Esophagus (tissue), 2 donors: Measurements from ENCODE around the gene PAPPA2. TPM values are rescaled to one million over a fixed set of nuclear protein-coding genes. Genes with fewer than 3 reads are reported as not detected.

Source experiments
- H3K27ac ChIP-seq, 2 donors: one replicate each; pipeline ENCODE4 v1.5.1; 2013; ENCODE audit warnings: low read depth in 2 of 2, mild to moderate bottlenecking in 2 of 2, inconsistent platforms in 1 of 2, low read length in 1 of 2, moderate library complexity in 1 of 2
- H3K27me3 ChIP-seq, 2 donors: one replicate each; pipeline ENCODE4 v1.6.1; 2013; ENCODE audit warnings: low read length in 2 of 2, control low read depth in 1 of 2, mild to moderate bottlenecking in 1 of 2; ENCODE audit not compliant: insufficient read depth in 2 of 2, control insufficient read depth in 1 of 2
- H3K36me3 ChIP-seq, 2 donors: one replicate each; pipeline ENCODE4 v1.6.1; 2013; ENCODE audit warnings: low read length in 1 of 2; ENCODE audit not compliant: control insufficient read depth in 2 of 2, insufficient read depth in 2 of 2
- H3K4me1 ChIP-seq, 2 donors: one replicate each; pipeline ENCODE4 v1.6.1; 2013; ENCODE audit warnings: low read length in 1 of 2; ENCODE audit not compliant: control insufficient read depth in 2 of 2, insufficient read depth in 2 of 2
- H3K4me3 ChIP-seq, 2 donors: one replicate each; pipeline ENCODE4 v1.5.1; 2013; ENCODE audit warnings: low read length in 2 of 2, mild to moderate bottlenecking in 2 of 2, low read depth in 1 of 2, moderate library complexity in 1 of 2
- H3K9me3 ChIP-seq, 2 donors: one replicate each; pipeline ENCODE4 v1.6.1; 2013; ENCODE audit warnings: mild to moderate bottlenecking in 2 of 2, low read depth in 1 of 2, low read length in 1 of 2, moderate library complexity in 1 of 2; ENCODE audit not compliant: control insufficient read depth in 2 of 2, insufficient read depth in 1 of 2
- WGBS, 2 donors: extraction: QIAGEN DNeasy Blood & Tissue Kit; methylation state at CpG; one replicate each; pipeline ENCODE4 v1.1.7; 2013; 5-methylcytosine and 5-hydroxymethylcytosine counted together
- polyA plus RNA-seq, 2 donors: library from polyadenylated mRNA; stranded (reverse); fragments of 200-250 nt; gene quantifications; one replicate each; pipeline ENCODE4 v1.2.3, GENCODE V29; 2013
- donor health status: healthy with polysubstance abuse.
- donor health status: Bipolar disorder and iron deficiency.

Gene PAPPA2
- polyA plus RNA-seq, 2 donors = under 0.01 TPM; not detected in 1

- H3K9me3 ChIP-seq = no peaks in the 10 kb centered on the region
- WGBS, 2 donors = 17 to 22% methylated on average over 4 of the region's 4 CpGs
- H3K4me3 ChIP-seq = no peak overlapping the region
- no peaks in the 10 kb centered on the region for H3K4me1 ChIP-seq
- no peaks in the 10 kb centered on the region for H3K36me3 ChIP-seq
- no peak overlapping the region for H3K27ac ChIP-seq
- H3K27me3 ChIP-seq = no peaks in the 10 kb centered on the region
Measured at GRCh38 chr1:176719447-176719846, 256.5 kb downstream of the PAPPA2 start.

GRCh38 chr1:176720838-176721237 lies 257.9 kb downstream of the PAPPA2 start:
- WGBS, 2 donors = 84 to 97% methylated on average over 1 of the region's 1 CpG

GRCh38 chr1:176733661-176734060 lies 270.7 kb downstream of the PAPPA2 start:
- no peaks in the 10 kb centered on the region for H3K4me1 ChIP-seq
- 81 to 88% methylated on average over 1 of the region's 1 CpG for WGBS, 2 donors
- no peaks in the 10 kb centered on the region for H3K36me3 ChIP-seq

More at GRCh38 chr1:176720838-176721237, 257.9 kb downstream of the PAPPA2 start:
- no peaks in the 10 kb centered on the region for H3K4me1 ChIP-seq
- H3K4me3 ChIP-seq = no peak overlapping the region
- no peak overlapping the region for H3K27ac ChIP-seq
- no peaks in the 10 kb centered on the region for H3K27me3 ChIP-seq
- H3K9me3 ChIP-seq = no peaks in the 10 kb centered on the region
- H3K36me3 ChIP-seq = no peaks in the 10 kb centered on the region

GRCh38 chr1:176735201-176735600 lies 272.2 kb downstream of the PAPPA2 start:
- Histone ChIP-seq H3K27me3 (no peaks in the 10 kb centered on the region), H3K4me1 (no peaks in the 10 kb centered on the region), H3K4me3 (no peak overlapping the region), H3K36me3 (no peaks in the 10 kb centered on the region), H3K9me3 (no peaks in the 10 kb centered on the region), H3K27ac (no peak overlapping the region)
- 45 to 89% methylated on average over 1 of the region's 1 CpG for whole genome bisulfite sequencing, 2 donors

More at GRCh38 chr1:176733661-176734060, 270.7 kb downstream of the PAPPA2 start:
- Histone ChIP-seq H3K27me3 (no peaks in the 10 kb centered on the region), H3K4me3 (no peak overlapping the region), H3K27ac (no peak overlapping the region), H3K9me3 (no peaks in the 10 kb centered on the region)

- H3K27me3 ChIP-seq = no peaks in the 10 kb centered on the region
- H3K4me1 ChIP-seq = no peaks in the 10 kb centered on the region
- no peak overlapping the region for H3K27ac ChIP-seq
- H3K4me3 ChIP-seq = no peak overlapping the region
- no peaks in the 10 kb centered on the region for H3K36me3 ChIP-seq
- no peaks in the 10 kb centered on the region for H3K9me3 ChIP-seq
Measured at GRCh38 chr1:176736015-176736414, 273.0 kb downstream of the PAPPA2 start.

- H3K27ac ChIP-seq = no peak overlapping the region
- H3K4me1 ChIP-seq = no peaks in the 10 kb centered on the region
- no peaks in the 10 kb centered on the region for H3K36me3 ChIP-seq
- WGBS, 2 donors = 78 to 79% methylated on average over 4 of the region's 4 CpGs
- no peak overlapping the region for H3K4me3 ChIP-seq
- no peaks in the 10 kb centered on the region for H3K9me3 ChIP-seq
- no peaks in the 10 kb centered on the region for H3K27me3 ChIP-seq
Measured at GRCh38 chr1:176741181-176741580, 278.2 kb downstream of the PAPPA2 start.

GRCh38 chr1:176742322-176742721 lies 279.3 kb downstream of the PAPPA2 start:
- Histone ChIP-seq H3K9me3 (no peaks in the 10 kb centered on the region), H3K4me3 (no peak overlapping the region), H3K36me3 (no peaks in the 10 kb centered on the region), H3K27ac (no peak overlapping the region), H3K4me1 (no peaks in the 10 kb centered on the region), H3K27me3 (no peaks in the 10 kb centered on the region)
- 71 to 72% methylated on average over 2 of the region's 2 CpGs for WGBS, 2 donors

- Histone ChIP-seq H3K36me3 (no peaks in the 10 kb centered on the region), H3K27ac (no peak overlapping the region), H3K27me3 (no peaks in the 10 kb centered on the region), H3K9me3 (no peaks in the 10 kb centered on the region), H3K4me1 (no peaks in the 10 kb centered on the region), H3K4me3 (no peak overlapping the region)
- 60 to 64% methylated on average over 1 of the region's 1 CpG for WGBS, 2 donors
Measured at GRCh38 chr1:176744142-176744541, 281.2 kb downstream of the PAPPA2 start.

- Histone ChIP-seq H3K27ac (no peak overlapping the region), H3K27me3 (no peaks in the 10 kb centered on the region), H3K4me3 (no peak overlapping the region), H3K9me3 (no peaks in the 10 kb centered on the region), H3K4me1 (no peaks in the 10 kb centered on the region), H3K36me3 (no peaks in the 10 kb centered on the region)
- WGBS, 2 donors = 64 to 73% methylated on average over 1 of the region's 1 CpG
Measured at GRCh38 chr1:176745945-176746344, 283.0 kb downstream of the PAPPA2 start.

GRCh38 chr1:176752505-176752904 lies 289.5 kb downstream of the PAPPA2 start:
- Histone ChIP-seq H3K36me3 (no peaks in the 10 kb centered on the region), H3K4me1 (no peaks in the 10 kb centered on the region), H3K9me3 (no peaks in the 10 kb centered on the region), H3K4me3 (no peak overlapping the region), H3K27me3 (no peaks in the 10 kb centered on the region), H3K27ac (no peak overlapping the region)
- 77 to 78% methylated on average over 2 of the region's 2 CpGs for WGBS, 2 donors
